OCI-LY1 (cell line): ENCODE results near the gene CGB3.

ENCODE experiments used
- CTCF ChIP-seq: fragments of 200-600 bp; sonication (generic), shearing (Covaris generic); IDR thresholded peaks from 2 replicates; pipeline ENCODE4 v1.5.1; 2017; ENCODE audit warnings: mild to moderate bottlenecking, antibody characterized with exemption, low read length, moderate library complexity, mixed read lengths
- EZH2 ChIP-seq: fragments of 200-600 bp; sonication (generic), shearing (Covaris generic); IDR thresholded peaks from 2 replicates; pipeline ENCODE4 v1.8.0; 2017; ENCODE audit warnings: borderline replicate concordance, mixed run types, mild to moderate bottlenecking, antibody characterized with exemption, low read length, moderate library complexity, mixed read lengths

GRCh38 chr19:49017041-49017665 lies 7.0 kb downstream of the CGB3 start, which contains the start of gene LHB:
- TF ChIP-seq EZH2 (no peak), CTCF (no peak; the same call in 1 of the 2 replicates)
